Measurements from ENCODE around the gene KCNG2. TPM values are rescaled to one million over a fixed set of nuclear protein-coding genes. Genes with fewer than 3 reads are reported as not detected.

KCNG2 gene
- total RNA-seq, 1 experiment from 2014 or later, result 8.6 TPM

GRCh38 chr18:79782566-79783308 lies 15.0 kb upstream of the KCNG2 start:
- no peak for DNase-seq (ENCODE audit: low spot score)
- in situ Hi-C loops (cut with HindIII; ENCODE audit: low sequenced_read_pairs), result no loop called here

GRCh38 chr18:79784071-79784913 lies 13.4 kb upstream of the KCNG2 start:
- DNase-seq (ENCODE audit: low spot score), result no peak
- in situ Hi-C loops (cut with HindIII; ENCODE audit: low sequenced_read_pairs), result no loop called here

GRCh38 chr18:79784965-79785770 lies 12.6 kb upstream of the KCNG2 start:
- in situ Hi-C loops (cut with HindIII; ENCODE audit: low sequenced_read_pairs), result no loop called here
- DNase-seq (ENCODE audit: low spot score), result no peak

GRCh38 chr18:79785831-79786230 lies 11.9 kb upstream of the KCNG2 start:
- DNase-seq (ENCODE audit: low spot score), result no peak
- in situ Hi-C loops (cut with HindIII; ENCODE audit: low sequenced_read_pairs), result no loop called here

GRCh38 chr18:79786304-79786703 lies 11.4 kb upstream of the KCNG2 start:
- in situ Hi-C loops (cut with HindIII; ENCODE audit: low sequenced_read_pairs), result no loop called here

GRCh38 chr18:79786786-79787526 lies 10.8 kb upstream of the KCNG2 start:
- no peak for DNase-seq (ENCODE audit: low spot score)
- in situ Hi-C loops (cut with HindIII; ENCODE audit: low sequenced_read_pairs), result no loop called here

More at GRCh38 chr18:79786304-79786703, 11.4 kb upstream of the KCNG2 start:
- DNase-seq (ENCODE audit: low spot score), result no peak

- in situ Hi-C loops (cut with HindIII; ENCODE audit: low sequenced_read_pairs), result no loop called here
- DNase-seq (ENCODE audit: low spot score), result no peak
Measured at GRCh38 chr18:79787527-79787864, 10.2 kb upstream of the KCNG2 start.

GRCh38 chr18:79787865-79788733 lies 9.6 kb upstream of the KCNG2 start:
- in situ Hi-C loops (cut with HindIII; ENCODE audit: low sequenced_read_pairs), result no loop called here
- DNase-seq (ENCODE audit: low spot score), result no peak

- DNase-seq (ENCODE audit: low spot score), result no peak
- in situ Hi-C loops (cut with HindIII; ENCODE audit: low sequenced_read_pairs), result no loop called here
Measured at GRCh38 chr18:79788734-79789085, 9.0 kb upstream of the KCNG2 start.

- DNase-seq (ENCODE audit: low spot score), result no peak
- in situ Hi-C loops (cut with HindIII; ENCODE audit: low sequenced_read_pairs), result no loop called here
Measured at GRCh38 chr18:79789091-79789891, 8.4 kb upstream of the KCNG2 start.

- in situ Hi-C loops (cut with HindIII; ENCODE audit: low sequenced_read_pairs), result no loop called here
- no peak for DNase-seq (ENCODE audit: low spot score)
Measured at GRCh38 chr18:79789901-79790890, 7.5 kb upstream of the KCNG2 start.

- no peak for DNase-seq (ENCODE audit: low spot score)
- in situ Hi-C loops (cut with HindIII; ENCODE audit: low sequenced_read_pairs), result no loop called here
Measured at GRCh38 chr18:79790996-79791972, 6.5 kb upstream of the KCNG2 start.

GRCh38 chr18:79792096-79792987 lies 5.4 kb upstream of the KCNG2 start:
- in situ Hi-C loops (cut with HindIII; ENCODE audit: low sequenced_read_pairs), result no loop called here
- no peak for DNase-seq (ENCODE audit: low spot score)

GRCh38 chr18:79792988-79793355 lies 4.8 kb upstream of the KCNG2 start:
- in situ Hi-C loops (cut with HindIII; ENCODE audit: low sequenced_read_pairs), result no loop called here

More at GRCh38 chr18:79792988-79793355, 4.8 kb upstream of the KCNG2 start:
- no peak for DNase-seq (ENCODE audit: low spot score)
